Stimulated activated CD8-positive, alpha-beta memory T cell treated with anti-CD3 and anti-CD28 coated beads, Interleukin-2, amount 100 ng/mL, for 1 hour (primary cell): ENCODE data around the gene RGS19.

ENCODE experiments used
- DNase-seq, 2 donors: peaks; one replicate each; pipeline ENCODE4 v3.0.0-alpha.2; 2020; ENCODE audit warnings: low read depth in 2 of 2

The RGS19 gene

GRCh38 chr20:64035933-64036345 is 43.4 kb downstream of the RGS19 start, which contains the start of gene C20orf204:
TSS of gene C20orf204 (plus strand) at chr20:64036182. CDS start at chr20:64036324, 142 bp downstream.
- no peak for DNase-seq

- DNase-seq, result no peak
Observed at GRCh38 chr20:64035066-64035932, 44.0 kb downstream of the RGS19 start.

GRCh38 chr20:64033981-64034493 is 45.3 kb downstream of the RGS19 start:
- DNase-seq, result no peak

- no peak for DNase-seq
Observed at GRCh38 chr20:64032706-64033624, 46.4 kb downstream of the RGS19 start.

GRCh38 chr20:64031822-64032314 is 47.5 kb downstream of the RGS19 start:
- no peak for DNase-seq

GRCh38 chr20:64030371-64031134 is 48.8 kb downstream of the RGS19 start:
- no peak for DNase-seq

GRCh38 chr20:64029293-64030117 is 49.8 kb downstream of the RGS19 start:
- no peak for DNase-seq

GRCh38 chr20:64027981-64028685 is 51.2 kb downstream of the RGS19 start:
- no peak for DNase-seq

GRCh38 chr20:64025826-64026412 is 53.4 kb downstream of the RGS19 start:
- no peak for DNase-seq

GRCh38 chr20:64025101-64025825 is 54.1 kb downstream of the RGS19 start:
- DNase-seq, result no peak

- DNase-seq, result no peak
Observed at GRCh38 chr20:64024141-64024990, 55.0 kb downstream of the RGS19 start.

GRCh38 chr20:64023361-64024140 is 55.8 kb downstream of the RGS19 start:
- no peak for DNase-seq
